Type B pancreatic cell (in vitro differentiated cells): ENCODE data around the gene PRR27. TPM values are rescaled to one million over a fixed set of nuclear protein-coding genes. Genes with fewer than 3 reads are reported as not detected.

Experiments used
- DNase-seq: peaks from one replicate; pipeline ENCODE4 v3.0.0; 2021; ENCODE audit warnings: mixed read lengths; ENCODE audit not compliant: unreplicated experiment; ENCODE audit errors: extremely low spot score
- H3K27ac Mint-ChIP-seq: 2 replicates; pipeline ENCODE4 v1.8.0; 2021; ENCODE audit warnings: mild to moderate bottlenecking, mixed read lengths
- H3K27me3 Mint-ChIP-seq: 2 replicates; pipeline ENCODE4 v1.8.0; 2021; ENCODE audit warnings: mixed read lengths
- H3K36me3 Mint-ChIP-seq: 2 replicates; pipeline ENCODE4 v1.8.0; 2021; ENCODE audit warnings: mixed read lengths
- H3K4me1 Mint-ChIP-seq: one replicate; pipeline ENCODE4 v1.8.0; 2021; ENCODE audit warnings: mixed read lengths; ENCODE audit not compliant: unreplicated experiment
- H3K4me3 Mint-ChIP-seq: 2 replicates; pipeline ENCODE4 v1.8.0; 2021; ENCODE audit warnings: mild to moderate bottlenecking, mixed read lengths
- H3K9me3 Mint-ChIP-seq: 2 replicates; pipeline ENCODE4 v1.8.0; 2021; ENCODE audit warnings: mixed read lengths
- total RNA-seq: library from RNA; stranded (reverse); gene quantifications from 2 replicates; pipeline ENCODE4 v1.2.1, GENCODE V29; 2021; ENCODE audit warnings: low replicate concordance
- TF ChIP-seq, protein P1 (sequence below): fragments of 200-600 bp; sonication (generic); conservative IDR thresholded peaks from 2 replicates; pipeline ENCODE4 v1.5.0; 2021; ENCODE audit warnings: antibody characterized with exemption, mild to moderate bottlenecking

Gene PRR27
- total RNA-seq, 1 donor from 2014 or later: 0.17 TPM

GRCh38 chr4:70183940-70184246 lies 29.9 kb downstream of the PRR27 start:
- Mint-ChIP-seq H3K36me3 (no peaks in the 10 kb centered on the region), H3K27ac (no peak overlapping the region)

GRCh38 chr4:70187216-70187615 lies 33.2 kb downstream of the PRR27 start:
- no peak for DNase-seq
- Mint-ChIP-seq H3K9me3 (no peaks in the 10 kb centered on the region), H3K36me3 (no peaks in the 10 kb centered on the region), H3K27ac (no peak overlapping the region), H3K4me3 (no peak overlapping the region), H3K4me1 (no peaks in the 10 kb centered on the region), H3K27me3 (no peaks in the 10 kb centered on the region)
- TF ChIP-seq, protein P1, sequence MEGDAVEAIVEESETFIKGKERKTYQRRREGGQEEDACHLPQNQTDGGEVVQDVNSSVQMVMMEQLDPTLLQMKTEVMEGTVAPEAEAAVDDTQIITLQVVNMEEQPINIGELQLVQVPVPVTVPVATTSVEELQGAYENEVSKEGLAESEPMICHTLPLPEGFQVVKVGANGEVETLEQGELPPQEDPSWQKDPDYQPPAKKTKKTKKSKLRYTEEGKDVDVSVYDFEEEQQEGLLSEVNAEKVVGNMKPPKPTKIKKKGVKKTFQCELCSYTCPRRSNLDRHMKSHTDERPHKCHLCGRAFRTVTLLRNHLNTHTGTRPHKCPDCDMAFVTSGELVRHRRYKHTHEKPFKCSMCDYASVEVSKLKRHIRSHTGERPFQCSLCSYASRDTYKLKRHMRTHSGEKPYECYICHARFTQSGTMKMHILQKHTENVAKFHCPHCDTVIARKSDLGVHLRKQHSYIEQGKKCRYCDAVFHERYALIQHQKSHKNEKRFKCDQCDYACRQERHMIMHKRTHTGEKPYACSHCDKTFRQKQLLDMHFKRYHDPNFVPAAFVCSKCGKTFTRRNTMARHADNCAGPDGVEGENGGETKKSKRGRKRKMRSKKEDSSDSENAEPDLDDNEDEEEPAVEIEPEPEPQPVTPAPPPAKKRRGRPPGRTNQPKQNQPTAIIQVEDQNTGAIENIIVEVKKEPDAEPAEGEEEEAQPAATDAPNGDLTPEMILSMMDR: no peak

More at GRCh38 chr4:70183940-70184246, 29.9 kb downstream of the PRR27 start:
- H3K9me3 Mint-ChIP-seq: no peaks in the 10 kb centered on the region
- TF ChIP-seq, protein P1: peak; percentile 54
- DNase-seq: no peak
- H3K4me3 Mint-ChIP-seq: no peak overlapping the region
- no peaks in the 10 kb centered on the region for H3K4me1 Mint-ChIP-seq
- no peaks in the 10 kb centered on the region for H3K27me3 Mint-ChIP-seq

DNA sequence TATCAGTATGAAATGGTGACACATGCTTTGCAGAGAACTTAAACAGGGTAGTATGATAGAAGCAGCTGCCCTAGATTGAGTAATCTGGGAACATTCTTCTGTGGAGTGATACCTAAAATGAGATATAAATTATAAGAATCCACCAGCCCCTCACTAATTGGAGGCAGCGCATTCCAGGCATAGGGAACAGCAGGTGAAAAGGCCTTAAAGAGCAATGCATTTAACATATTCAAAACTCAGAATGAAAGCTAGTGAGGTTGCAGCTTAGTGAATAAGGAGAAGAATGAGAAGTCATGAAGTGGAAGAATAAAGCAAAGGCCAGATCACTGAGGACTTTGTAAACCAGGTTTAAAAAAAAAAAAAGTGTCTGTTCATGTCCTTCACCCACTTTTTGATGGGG lies 36.5 kb downstream of the PRR27 start:
- no peaks in the 10 kb centered on the region for H3K36me3 Mint-ChIP-seq
- H3K27me3 Mint-ChIP-seq: no peaks in the 10 kb centered on the region
- H3K4me3 Mint-ChIP-seq: no peak overlapping the region
- DNase-seq: no peak
- H3K4me1 Mint-ChIP-seq: no peaks in the 10 kb centered on the region
- no peaks in the 10 kb centered on the region for H3K9me3 Mint-ChIP-seq
- no peak overlapping the region for H3K27ac Mint-ChIP-seq
- TF ChIP-seq, protein P1: no peak

DNA sequence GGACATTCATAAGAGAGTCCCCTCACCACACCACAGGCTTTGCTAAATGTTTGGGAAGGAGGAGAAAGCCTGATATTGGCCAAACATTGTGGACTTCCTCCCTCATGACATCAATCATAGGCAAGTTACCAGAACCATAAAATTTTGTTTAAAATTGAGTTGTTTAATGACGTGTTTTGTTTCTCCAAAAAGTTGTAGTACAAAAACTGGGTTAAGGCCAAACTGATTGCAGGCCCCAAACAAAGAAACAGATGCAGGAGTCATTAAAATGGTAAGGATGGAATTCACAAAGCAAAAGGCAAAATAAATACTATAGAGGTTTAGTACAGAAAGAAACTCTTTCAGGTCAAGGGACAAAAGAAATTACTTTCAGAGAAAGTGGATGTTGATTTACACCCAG lies 37.6 kb downstream of the PRR27 start:
- Mint-ChIP-seq H3K9me3 (no peaks in the 10 kb centered on the region), H3K27ac (no peak overlapping the region), H3K36me3 (no peaks in the 10 kb centered on the region), H3K27me3 (no peaks in the 10 kb centered on the region), H3K4me3 (no peak overlapping the region), H3K4me1 (no peaks in the 10 kb centered on the region)
- DNase-seq: no peak
- TF ChIP-seq, protein P1: no peak

DNA sequence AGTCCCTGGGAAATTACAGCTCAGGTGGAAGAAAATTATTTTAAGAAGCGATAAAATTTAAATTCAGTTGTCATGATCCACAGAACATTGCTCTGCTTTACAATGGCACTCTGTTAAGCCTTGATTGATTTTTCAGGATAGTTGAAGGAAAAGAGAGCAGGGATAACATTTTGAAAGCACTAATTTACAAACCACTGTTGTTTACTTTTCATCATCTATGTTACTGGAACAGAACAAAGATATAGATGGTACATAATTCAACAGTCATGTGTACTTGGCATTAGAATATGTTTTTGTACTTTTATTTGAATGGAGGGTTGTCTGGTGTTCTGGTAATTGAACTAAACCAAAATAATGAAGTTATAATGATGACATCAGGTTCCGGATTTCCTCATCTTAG lies 38.9 kb downstream of the PRR27 start:
- H3K36me3 Mint-ChIP-seq: no peaks in the 10 kb centered on the region
- no peak overlapping the region for H3K27ac Mint-ChIP-seq
- H3K27me3 Mint-ChIP-seq: no peaks in the 10 kb centered on the region
- no peaks in the 10 kb centered on the region for H3K4me1 Mint-ChIP-seq
- H3K4me3 Mint-ChIP-seq: no peak overlapping the region
- no peak for DNase-seq
- H3K9me3 Mint-ChIP-seq: no peaks in the 10 kb centered on the region
- TF ChIP-seq, protein P1: no peak

GRCh38 chr4:70195425-70195824 lies 41.4 kb downstream of the PRR27 start, which contains the start of gene ODAM:
ODAM (plus strand) TSS chr4:70195725; CDS start chr4:70196544, 819 bp downstream.
- Mint-ChIP-seq H3K4me1 (no peaks in the 10 kb centered on the region), H3K27ac (no peak within 1 kb of the TSS), H3K27me3 (no peaks in the 10 kb centered on the region), H3K9me3 (no peaks in the 10 kb centered on the region), H3K36me3 (no peaks in the 10 kb centered on the region), H3K4me3 (no peak within 1 kb of the TSS)
- TF ChIP-seq, protein P1: no peak
- DNase-seq: no peak
